Measurements from ENCODE around the gene SLC6A6. TPM values are rescaled to one million over a fixed set of nuclear protein-coding genes. Genes with fewer than 3 reads are reported as not detected.

Gene SLC6A6
- total and polyA plus RNA-seq, 10 of the 15 experiments (the other 5 are each of a cell fraction or from before 2014, with no cell fraction given): 5.6 to 47.0 (median 20.2) TPM

GRCh38 chr3:14410503-14411165 lies 8.2 kb downstream of the SLC6A6 start:
- no peak overlapping the region for H3K9ac ChIP-seq (ENCODE audit: control insufficient read depth, insufficient read depth, low read length)
- intact Hi-C loops (cut with micrococcal nuclease; ENCODE audit: unreplicated experiment): no loop called here
- CTCF ChIA-PET: interaction anchor here (0.6 kb wide), 1 partner anchor 79 kb away, joined by 3 read pairs; no protein-coding TSS in a partner anchor
- FAIRE-seq: no peak
- DNase-seq (ENCODE audit: low read depth, low spot score): no peak
- RAD21 ChIA-PET (ENCODE audit: unreplicated experiment): no interaction called here
- H3K4me2 ChIP-seq (ENCODE audit: control insufficient read depth, insufficient read depth): no peak overlapping the region
- H2AFZ ChIP-seq (ENCODE audit: control insufficient read depth, low read depth, low read length): no peak overlapping the region
- peaks cover 19% of the 10 kb centered on the region for H3K79me2 ChIP-seq (ENCODE audit: control insufficient read depth, insufficient read depth, low read length)
- SMC1A ChIA-PET (ENCODE audit: uncharacterized antibody, unreplicated experiment): interaction anchor here (1.6 kb wide), 1 partner anchor 44 kb away, joined by 4 read pairs; no protein-coding TSS in a partner anchor
- in situ Hi-C loops (cut with MboI): no loop called here
- peaks cover 5% of the 10 kb centered on the region; the same call in 1 of the 2 replicates for H4K20me1 ChIP-seq (ENCODE audit: control insufficient read depth, insufficient read depth)
- H3K9me3 ChIP-seq (replicated peaks; ENCODE audit: control insufficient read depth, insufficient read depth, low read length): no peaks in the 10 kb centered on the region
- H3K27ac ChIP-seq (ENCODE audit: control insufficient read depth, insufficient read depth): peak overlapping the region; percentile 19; the same call in 1 of the 2 replicates
- POLR2A ChIA-PET: no interaction called here
- BruUV-seq (replicated peaks): no TSS peak
- peaks cover 4 to 8% of the 10 kb centered on the region in 2 experiments; a peak in 3 of 4 replicates for H3K36me3 ChIP-seq (ENCODE audit: control insufficient read depth in 2 of 2, insufficient read depth in 2 of 2, low read length in 1 of 2)
- peak; percentile 76 for ATAC-seq
- WGBS (ENCODE audit: insufficient coverage, insufficient replicate concordance, low lambda C conversion rate, missing lambda C conversion rate): 85% methylated on average over 6 of the region's 6 CpGs
- H3K4me3 ChIP-seq: no peak overlapping the region
- H3K27me3 ChIP-seq (replicated peaks in 1 of 2; ENCODE audit: control insufficient read depth in 2 of 2, insufficient read depth in 2 of 2, low read length in 1 of 2): no peaks in the 10 kb centered on the region
- H3K4me1 ChIP-seq (ENCODE audit: control insufficient read depth, insufficient read depth, low read length): peaks cover 21% of the 10 kb centered on the region
- TF ChIP-seq CHD1 (IDR thresholded peaks at IDR 0.05; ENCODE audit: low read depth, low read length) (no peak), FOS (IDR thresholded peaks at IDR 0.05; ENCODE audit: borderline replicate concordance, extremely low read depth, insufficient read length) (no peak), CHD4 (IDR thresholded peaks at IDR 0.05) (no peak), SUPT20H (IDR thresholded peaks at IDR 0.05; ENCODE audit: borderline replicate concordance, control insufficient read depth, low read depth, low read length) (no peak), EZH2 (IDR thresholded peaks at IDR 0.05; ENCODE audit: borderline replicate concordance, control insufficient read depth, low read depth, low read length) (no peak), NBN (IDR thresholded peaks at IDR 0.05) (no peak), IRF3 (IDR thresholded peaks at IDR 0.05) (no peak), CUX1 (IDR thresholded peaks at IDR 0.05; ENCODE audit: insufficient replicate concordance, low read depth, low read length) (no peak), BMI1 (IDR thresholded peaks at IDR 0.05; ENCODE audit: borderline replicate concordance) (no peak)
- TF ChIP-seq, protein P1, sequence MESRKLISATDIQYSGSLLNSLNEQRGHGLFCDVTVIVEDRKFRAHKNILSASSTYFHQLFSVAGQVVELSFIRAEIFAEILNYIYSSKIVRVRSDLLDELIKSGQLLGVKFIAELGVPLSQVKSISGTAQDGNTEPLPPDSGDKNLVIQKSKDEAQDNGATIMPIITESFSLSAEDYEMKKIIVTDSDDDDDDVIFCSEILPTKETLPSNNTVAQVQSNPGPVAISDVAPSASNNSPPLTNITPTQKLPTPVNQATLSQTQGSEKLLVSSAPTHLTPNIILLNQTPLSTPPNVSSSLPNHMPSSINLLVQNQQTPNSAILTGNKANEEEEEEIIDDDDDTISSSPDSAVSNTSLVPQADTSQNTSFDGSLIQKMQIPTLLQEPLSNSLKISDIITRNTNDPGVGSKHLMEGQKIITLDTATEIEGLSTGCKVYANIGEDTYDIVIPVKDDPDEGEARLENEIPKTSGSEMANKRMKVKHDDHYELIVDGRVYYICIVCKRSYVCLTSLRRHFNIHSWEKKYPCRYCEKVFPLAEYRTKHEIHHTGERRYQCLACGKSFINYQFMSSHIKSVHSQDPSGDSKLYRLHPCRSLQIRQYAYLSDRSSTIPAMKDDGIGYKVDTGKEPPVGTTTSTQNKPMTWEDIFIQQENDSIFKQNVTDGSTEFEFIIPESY (IDR thresholded peaks at IDR 0.05): no peak
- TF ChIP-seq, protein P2, sequence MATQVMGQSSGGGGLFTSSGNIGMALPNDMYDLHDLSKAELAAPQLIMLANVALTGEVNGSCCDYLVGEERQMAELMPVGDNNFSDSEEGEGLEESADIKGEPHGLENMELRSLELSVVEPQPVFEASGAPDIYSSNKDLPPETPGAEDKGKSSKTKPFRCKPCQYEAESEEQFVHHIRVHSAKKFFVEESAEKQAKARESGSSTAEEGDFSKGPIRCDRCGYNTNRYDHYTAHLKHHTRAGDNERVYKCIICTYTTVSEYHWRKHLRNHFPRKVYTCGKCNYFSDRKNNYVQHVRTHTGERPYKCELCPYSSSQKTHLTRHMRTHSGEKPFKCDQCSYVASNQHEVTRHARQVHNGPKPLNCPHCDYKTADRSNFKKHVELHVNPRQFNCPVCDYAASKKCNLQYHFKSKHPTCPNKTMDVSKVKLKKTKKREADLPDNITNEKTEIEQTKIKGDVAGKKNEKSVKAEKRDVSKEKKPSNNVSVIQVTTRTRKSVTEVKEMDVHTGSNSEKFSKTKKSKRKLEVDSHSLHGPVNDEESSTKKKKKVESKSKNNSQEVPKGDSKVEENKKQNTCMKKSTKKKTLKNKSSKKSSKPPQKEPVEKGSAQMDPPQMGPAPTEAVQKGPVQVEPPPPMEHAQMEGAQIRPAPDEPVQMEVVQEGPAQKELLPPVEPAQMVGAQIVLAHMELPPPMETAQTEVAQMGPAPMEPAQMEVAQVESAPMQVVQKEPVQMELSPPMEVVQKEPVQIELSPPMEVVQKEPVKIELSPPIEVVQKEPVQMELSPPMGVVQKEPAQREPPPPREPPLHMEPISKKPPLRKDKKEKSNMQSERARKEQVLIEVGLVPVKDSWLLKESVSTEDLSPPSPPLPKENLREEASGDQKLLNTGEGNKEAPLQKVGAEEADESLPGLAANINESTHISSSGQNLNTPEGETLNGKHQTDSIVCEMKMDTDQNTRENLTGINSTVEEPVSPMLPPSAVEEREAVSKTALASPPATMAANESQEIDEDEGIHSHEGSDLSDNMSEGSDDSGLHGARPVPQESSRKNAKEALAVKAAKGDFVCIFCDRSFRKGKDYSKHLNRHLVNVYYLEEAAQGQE (IDR thresholded peaks at IDR 0.05; ENCODE audit: low read depth, low read length): no peak

Measured in GM12878 (cell line).